NCI-H345 treated with DMSO at 0.1 percent for 48 hours (cell line): ENCODE results near the gene KRTAP19-3.
"Not testable (repeated sequence)": the region's sequence is repeated elsewhere in the genome, so short reads cannot be mapped to it uniquely, and the experiment has no call there.

Experiments
- DNase-seq: peaks from one replicate; lab custom pipeline; 2025; ENCODE audit not compliant: unreplicated experiment; lab: John Stamatoyannopoulos, UW

Gene KRTAP19-3

GRCh38 chr21:30491963-30492428, at the start of gene KRTAP19-3:
Gene KRTAP19-3 (minus strand): TSS chr21:30492013. CDS start chr21:30491957, 56 bp downstream.
- DNase-seq = no peak

- no peak for DNase-seq
These were observed 27.1 kb upstream of the KRTAP19-3 start for GRCh38 chr21:30518876-30519275.

- DNase-seq = no peak
These were observed 23.9 kb upstream of the KRTAP19-3 start for GRCh38 chr21:30515681-30516080.

- not testable (repeated sequence) for DNase-seq
These were observed 13.9 kb upstream of the KRTAP19-3 start for GRCh38 chr21:30505621-30506205.

GRCh38 chr21:30502041-30502440, 10.2 kb upstream of the KRTAP19-3 start, which contains the start of gene KRTAP19-5:
Gene KRTAP19-5 (minus strand): TSS chr21:30502141. CDS start chr21:30502090, 51 bp downstream.
- no peak for DNase-seq

- no peak for DNase-seq
These were observed 5.3 kb upstream of the KRTAP19-3 start, which contains the start of gene KRTAP19-4 for GRCh38 chr21:30497065-30497464. Gene KRTAP19-4 (minus strand): TSS chr21:30497165. CDS start chr21:30497110, 55 bp downstream.

- no peak for DNase-seq
These were observed 4.5 kb downstream of the KRTAP19-3 start, which contains the start of gene KRTAP19-2 for GRCh38 chr21:30487336-30487735. Gene KRTAP19-2 (minus strand): TSS chr21:30487436. CDS start chr21:30487348, 88 bp downstream.

- no peak for DNase-seq
These were observed 5.6 kb downstream of the KRTAP19-3 start for GRCh38 chr21:30486180-30486579.

GRCh38 chr21:30482130-30482529, 9.7 kb downstream of the KRTAP19-3 start:
- no peak for DNase-seq

- no peak for DNase-seq
These were observed 11.7 kb downstream of the KRTAP19-3 start, which contains the start of gene KRTAP19-1 for GRCh38 chr21:30480145-30480544. Gene KRTAP19-1 (minus strand): TSS chr21:30480367. CDS start chr21:30480317, 50 bp downstream.

- DNase-seq = no peak
These were observed 12.6 kb downstream of the KRTAP19-3 start for GRCh38 chr21:30479259-30479658.

- DNase-seq = no peak
These were observed 13.8 kb downstream of the KRTAP19-3 start for GRCh38 chr21:30478004-30478403.

GRCh38 chr21:30468900-30469714, 22.7 kb downstream of the KRTAP19-3 start:
- no peak for DNase-seq

GRCh38 chr21:30463713-30464112, 28.1 kb downstream of the KRTAP19-3 start:
- DNase-seq = no peak

- DNase-seq = no peak
These were observed 43.3 kb downstream of the KRTAP19-3 start for GRCh38 chr21:30448514-30448913.

GRCh38 chr21:30447056-30447455, 44.8 kb downstream of the KRTAP19-3 start:
- DNase-seq = no peak

- no peak for DNase-seq
These were observed 47.6 kb downstream of the KRTAP19-3 start for GRCh38 chr21:30444204-30444603.

GRCh38 chr21:30443226-30443625, 48.6 kb downstream of the KRTAP19-3 start:
- DNase-seq = no peak
